ENCODE data around the gene PFKL.
"Not testable (repeated sequence)": the region's sequence is repeated elsewhere in the genome, so short reads cannot be mapped to it uniquely, and the experiment has no call there.

Gene PFKL

GRCh38 chr21:44279354-44280260 is 20.2 kb upstream of the PFKL start:
- DNase-seq (ENCODE audit: low spot score): no peak

- no peak for DNase-seq (ENCODE audit: low spot score)
Observed at GRCh38 chr21:44281801-44282200, 18.1 kb upstream of the PFKL start.

- no peak for DNase-seq (ENCODE audit: low spot score)
Observed at GRCh38 chr21:44282370-44282769, 17.5 kb upstream of the PFKL start.

- DNase-seq (ENCODE audit: low spot score): not testable (repeated sequence)
Observed at GRCh38 chr21:44283211-44283785, 16.6 kb upstream of the PFKL start.

GRCh38 chr21:44283948-44284347 is 15.9 kb upstream of the PFKL start:
- DNase-seq (ENCODE audit: low spot score): no peak

GRCh38 chr21:44285138-44285992 is 14.5 kb upstream of the PFKL start, which contains the start of gene AIRE:
TSS of gene AIRE (plus strand) at chr21:44285876. CDS start at chr21:44286007, 131 bp downstream.
- DNase-seq (ENCODE audit: low spot score): no peak

- no peak for DNase-seq (ENCODE audit: low spot score)
Observed at GRCh38 chr21:44286086-44286715, 13.7 kb upstream of the PFKL start.

- no peak for DNase-seq (ENCODE audit: low spot score)
Observed at GRCh38 chr21:44286716-44287632, 12.9 kb upstream of the PFKL start.

GRCh38 chr21:44288251-44289110 is 11.4 kb upstream of the PFKL start:
- no peak for DNase-seq (ENCODE audit: low spot score)

- no peak for DNase-seq (ENCODE audit: low spot score)
Observed at GRCh38 chr21:44289381-44290010, 10.4 kb upstream of the PFKL start.

GRCh38 chr21:44290327-44291077 is 9.4 kb upstream of the PFKL start:
- DNase-seq (ENCODE audit: low spot score): no peak

GRCh38 chr21:44291078-44291935 is 8.5 kb upstream of the PFKL start:
- DNase-seq (ENCODE audit: low spot score): no peak

GRCh38 chr21:44291936-44292811 is 7.7 kb upstream of the PFKL start:
- no peak for DNase-seq (ENCODE audit: low spot score)

GRCh38 chr21:44292812-44293195 is 7.0 kb upstream of the PFKL start:
- no peak for DNase-seq (ENCODE audit: low spot score)

GRCh38 chr21:44293551-44294231 is 6.2 kb upstream of the PFKL start:
- DNase-seq (ENCODE audit: low spot score): no peak
